MM.1S (cell line): ENCODE results near the gene WBP4.
A peak's percentile ranks its signal among the peaks of the same experiment; 100 is the strongest.

Experiments
- DNase-seq: peaks from one replicate; pipeline ENCODE4 v3.0.0-alpha.2; 2015
- H2AFZ ChIP-seq: fragments of 300-600 bp; sonication (generic); 2 replicates; pipeline ENCODE4 v1.6.0; 2016; ENCODE audit warnings: antibody characterized with exemption, low read length
- H3F3A ChIP-seq: fragments of 300-600 bp; sonication (generic); 2 replicates; pipeline ENCODE4 v1.6.1; 2016; ENCODE audit warnings: mild to moderate bottlenecking, antibody characterized with exemption, low read length, moderate library complexity, mixed read lengths; ENCODE audit not compliant: insufficient read depth
- H3K27ac ChIP-seq: fragments of 300-600 bp; sonication (generic); 2 replicates; pipeline ENCODE4 v1.5.1; 2016; ENCODE audit warnings: mild to moderate bottlenecking, low read length
- H3K27me3 ChIP-seq: fragments of 300-600 bp; sonication (generic); replicated peaks from 2 replicates; pipeline ENCODE4 v1.6.0; 2016; ENCODE audit warnings: low read length; ENCODE audit not compliant: insufficient read depth
- H3K36me3 ChIP-seq: fragments of 300-600 bp; sonication (generic); replicated peaks from 2 replicates; pipeline ENCODE4 v1.6.1; 2016; ENCODE audit warnings: mild to moderate bottlenecking, low read length, mixed read lengths; ENCODE audit not compliant: insufficient read depth
- H3K4me1 ChIP-seq: fragments of 300-600 bp; sonication (generic); 2 replicates; pipeline ENCODE4 v1.6.1; 2016; ENCODE audit warnings: low read length, mixed read lengths
- H3K4me2 ChIP-seq: fragments of 300-600 bp; sonication (generic); 2 replicates; pipeline ENCODE4 v1.6.0; 2016; ENCODE audit warnings: low read depth, low read length
- H3K4me3 ChIP-seq: fragments of 300-600 bp; sonication (generic); 2 replicates; pipeline ENCODE4 v1.5.1; 2016; ENCODE audit warnings: low read length, mixed read lengths
- H3K79me2 ChIP-seq: fragments of 300-600 bp; sonication (generic); 2 replicates; pipeline ENCODE4 v1.6.1; 2016; ENCODE audit warnings: mixed run types, low read length, mixed read lengths
- H3K9ac ChIP-seq: fragments of 300-600 bp; sonication (generic); 2 replicates; pipeline ENCODE4 v1.6.1; 2016; ENCODE audit warnings: low read length, mixed read lengths
- H3K9me2 ChIP-seq: fragments of 300-600 bp; sonication (generic); replicated peaks from 2 replicates; pipeline ENCODE4 v1.6.1; 2016; ENCODE audit warnings: mild to moderate bottlenecking, low read length, mixed read lengths; ENCODE audit not compliant: insufficient read depth
- H3K9me3 ChIP-seq: fragments of 300-600 bp; sonication (generic); replicated peaks from 2 replicates; pipeline ENCODE4 v1.6.1; 2016; ENCODE audit warnings: mild to moderate bottlenecking, low read length, mixed read lengths; ENCODE audit not compliant: insufficient read depth
- H4K20me1 ChIP-seq: fragments of 300-600 bp; sonication (generic); 2 replicates; pipeline ENCODE4 v1.6.1; 2016; ENCODE audit warnings: mild to moderate bottlenecking, low read length, moderate library complexity, mixed read lengths; ENCODE audit not compliant: insufficient read depth
- CTCF ChIP-seq: fragments of 300-600 bp; sonication (generic); IDR thresholded peaks from 2 replicates; pipeline ENCODE4 v1.5.1; 2016; ENCODE audit warnings: antibody characterized with exemption, low read length, mixed read lengths
- EZH2 ChIP-seq: fragments of 300-600 bp; sonication (generic); optimal IDR thresholded peaks from 2 replicates; pipeline ENCODE3; 2017; ENCODE audit warnings: low read depth, mild to moderate bottlenecking, antibody characterized with exemption, low read length, mixed read lengths
- EZH2phosphoT487 ChIP-seq: fragments of 300-600 bp; sonication (generic); IDR thresholded peaks from 2 replicates; pipeline ENCODE4 v1.6.1; 2018; ENCODE audit warnings: antibody characterized with exemption, low read length

WBP4 gene

GRCh38 chr13:41056194-41056593, 5.1 kb upstream of the WBP4 start:
- H3K36me3 ChIP-seq: no peaks in the 10 kb centered on the region
- no peak for DNase-seq
- no peak overlapping the region for H3K4me3 ChIP-seq
- H4K20me1 ChIP-seq: 0 out of 2 replicates have a peak, but pooled peaks cover 5% of the 10 kb centered on the region
- H3K27me3 ChIP-seq: no peaks in the 10 kb centered on the region
- peaks cover 24% of the 10 kb centered on the region for H3F3A ChIP-seq
- no peak overlapping the region for H3K27ac ChIP-seq
- no peak overlapping the region for H3K4me2 ChIP-seq
- H3K9me3 ChIP-seq: no peaks in the 10 kb centered on the region
- H3K4me1 ChIP-seq: peaks cover 11% of the 10 kb centered on the region
- H3K9me2 ChIP-seq: no peaks in the 10 kb centered on the region
- H2AFZ ChIP-seq: no peak overlapping the region
- H3K79me2 ChIP-seq: peaks cover 86% of the 10 kb centered on the region
- H3K9ac ChIP-seq: no peak overlapping the region
- no peak for TF ChIP-seq EZH2phosphoT487
- TF ChIP-seq CTCF: no peak
- no peak for TF ChIP-seq EZH2

GRCh38 chr13:41056826-41057711, 4.2 kb upstream of the WBP4 start:
- Histone ChIP-seq H3K79me2 (peaks cover 80% of the 10 kb centered on the region), H3K9ac (no peak overlapping the region), H3K9me2 (no peaks in the 10 kb centered on the region), H3K4me3 (no peak overlapping the region), H3K27me3 (no peaks in the 10 kb centered on the region), H3K36me3 (no peaks in the 10 kb centered on the region), H3K4me1 (peaks cover 11% of the 10 kb centered on the region), H2AFZ (no peak overlapping the region), H3K4me2 (no peak overlapping the region), H3F3A (peaks cover 25% of the 10 kb centered on the region), H4K20me1 (0 out of 2 replicates have a peak, but pooled peaks cover 5% of the 10 kb centered on the region), H3K27ac (no peak overlapping the region), H3K9me3 (no peaks in the 10 kb centered on the region)
- TF ChIP-seq EZH2phosphoT487 (no peak), EZH2 (no peak), CTCF (no peak)
- DNase-seq: no peak

GRCh38 chr13:41058295-41059070, 2.8 kb upstream of the WBP4 start:
- peak overlapping the region; percentile 89; the same call in 1 of the 2 replicates for H3K27ac ChIP-seq
- peaks cover 80% of the 10 kb centered on the region for H3K79me2 ChIP-seq
- H3K9me3 ChIP-seq: no peaks in the 10 kb centered on the region
- no peaks in the 10 kb centered on the region for H3K9me2 ChIP-seq
- H4K20me1 ChIP-seq: 0 out of 2 replicates have a peak, but pooled peaks cover 5% of the 10 kb centered on the region
- no peak for DNase-seq
- H3K9ac ChIP-seq: peak overlapping the region; percentile 71; the same call in 1 of the 2 replicates
- H2AFZ ChIP-seq: no peak overlapping the region
- peak overlapping the region; percentile 84 for H3K4me3 ChIP-seq
- TF ChIP-seq EZH2phosphoT487 (no peak), EZH2 (no peak)
- H3K4me1 ChIP-seq: peaks cover 11% of the 10 kb centered on the region
- H3K27me3 ChIP-seq: no peaks in the 10 kb centered on the region
- H3K4me2 ChIP-seq: peak overlapping the region; percentile 66
- H3K36me3 ChIP-seq: no peaks in the 10 kb centered on the region
- H3F3A ChIP-seq: peaks cover 25% of the 10 kb centered on the region
